CD4-positive, alpha-beta T cell (primary cell): ENCODE measurements around the gene ZNF524. TPM values are rescaled to one million over a fixed set of nuclear protein-coding genes. Genes with fewer than 3 reads are reported as not detected.

ENCODE experiments used
- ATAC-seq: fragments of 200-7000 bp; cut with Tn5 transposase; one replicate; pipeline ENCODE4 v1.10.0; 2022; ENCODE audit warnings: mild to moderate bottlenecking; ENCODE audit not compliant: poor library complexity
- CTCF ChIA-PET: fragments of 350-600 bp; sonication (Branson Sonifier 250); formaldehyde crosslinking; loops from one replicate; lab custom pipeline; 2021; ENCODE audit warnings: antibody characterized with exemption, inconsistent platforms; lab: Charles Lee
- POLR2A ChIA-PET: fragments of 350-600 bp; sonication (Branson Sonifier 250); formaldehyde crosslinking; loops from one replicate; lab custom pipeline; 2021; ENCODE audit warnings: antibody characterized with exemption, inconsistent platforms; lab: Charles Lee
- DNase-seq, 14 experiments: peaks; one replicate each; pipeline ENCODE4 v3.0.0-alpha.2; 2013 to 2020; ENCODE audit warnings: mixed read lengths in 2 of 14
- H3K27ac ChIP-seq, 2 donors: one replicate each; pipeline versions ENCODE4 v1.5.1 to v1.7.0; 2013; ENCODE audit warnings: low read length in 2 of 2, low read depth in 1 of 2, mild to moderate bottlenecking in 1 of 2
- H3K27me3 ChIP-seq, 2 experiments: 1 replicate in 1 of 2; 2 replicates in 1 of 2; pipeline versions ENCODE4 v1.6.1 to v1.7.0; 2013; ENCODE audit warnings: low read length in 2 of 2, control low read depth in 1 of 2, mild to moderate bottlenecking in 1 of 2, moderate library complexity in 1 of 2; ENCODE audit not compliant: insufficient read depth in 2 of 2, control insufficient read depth in 1 of 2
- H3K36me3 ChIP-seq: one replicate; pipeline ENCODE4 v1.6.1; 2013; ENCODE audit warnings: low read length, control low read depth; ENCODE audit not compliant: insufficient read depth
- H3K4me1 ChIP-seq: one replicate; pipeline ENCODE4 v1.6.1; 2013; ENCODE audit warnings: low read length, control low read depth; ENCODE audit not compliant: insufficient read depth
- H3K4me3 ChIP-seq: one replicate; pipeline ENCODE4 v1.5.1; 2013; ENCODE audit warnings: mild to moderate bottlenecking, low read length, moderate library complexity
- H3K9me3 ChIP-seq, 2 experiments: 1 replicate in 1 of 2; 2 replicates in 1 of 2; pipeline versions ENCODE4 v1.6.1 to v1.7.0; 2013; ENCODE audit warnings: low read length in 2 of 2, mild to moderate bottlenecking in 2 of 2, control low read depth in 1 of 2, moderate library complexity in 1 of 2; ENCODE audit not compliant: control insufficient read depth in 1 of 2, insufficient read depth in 1 of 2
- H3K27ac Mint-ChIP-seq: one replicate; pipeline ENCODE4 v1.8.0; 2020; ENCODE audit warnings: mixed read lengths
- H3K27me3 Mint-ChIP-seq: one replicate; pipeline ENCODE4 v1.8.0; 2021; ENCODE audit warnings: mixed read lengths
- H3K36me3 Mint-ChIP-seq: one replicate; pipeline ENCODE4 v1.8.0; 2021; ENCODE audit warnings: low read depth, mixed read lengths
- H3K4me1 Mint-ChIP-seq: one replicate; pipeline ENCODE4 v1.8.0; 2021; ENCODE audit warnings: low read depth, mixed read lengths
- H3K4me3 Mint-ChIP-seq: one replicate; pipeline ENCODE4 v1.8.0; 2020; ENCODE audit warnings: mild to moderate bottlenecking, mixed read lengths
- H3K9me3 Mint-ChIP-seq: one replicate; pipeline ENCODE4 v1.8.0; 2020; ENCODE audit warnings: mixed read lengths
- CTCF ChIP-seq: fragments of 200-600 bp; IDR thresholded peaks from one replicate; pipeline ENCODE4 v1.8.0; 2022; ENCODE audit warnings: antibody characterized with exemption, mild to moderate bottlenecking
- intact Hi-C, 2 experiments: fragments of 100-400 bp; cut with DNase I in 1 of 2; cut with micrococcal nuclease in 1 of 2; formaldehyde crosslinking; loops; one replicate each; pipeline versions ENCODE4 v1.15.1 to v1.9.0; 2023 to 2025; cut with DNase I, micrococcal nuclease
- total RNA-seq, 174 experiments: library from RNA in 2 of 174; stranded (reverse) in 2 of 174; gene quantifications; one replicate each; pipeline ENCODE4 v1.2.3 and lab custom pipeline; 2021 to 2026

The ZNF524 gene
- total RNA-seq, 2 experiments from 2014 or later: 9.6 to 10.3 TPM

- no peaks in the 10 kb centered on the region for H3K27me3 Mint-ChIP-seq
- no peak overlapping the region for H3K27ac Mint-ChIP-seq
- no peak overlapping the region for H3K4me3 ChIP-seq
- ChIA-PET POLR2A (interaction anchor here (1.7 to 1.8 kb wide), 2 partner anchors 11 to 17 kb away, joined by 5 to 8 read pairs; partner anchors contain the start of gene ZNF524), CTCF (interaction anchor here (4.8 kb wide), 1 partner anchor 11 kb away, joined by 28 read pairs; the partner anchor contains the start of gene ZNF865)
- DNase-seq: no peak
- H3K36me3 Mint-ChIP-seq: peaks cover 31% of the 10 kb centered on the region
- H3K27me3 ChIP-seq: no peaks in the 10 kb centered on the region
- no peaks in the 10 kb centered on the region for H3K9me3 ChIP-seq
- intact Hi-C loops: no loop called here
- no peak overlapping the region for H3K4me3 Mint-ChIP-seq
- peaks cover 30% of the 10 kb centered on the region for H3K36me3 ChIP-seq
- peaks cover 16% of the 10 kb centered on the region for H3K4me1 ChIP-seq
- no peak overlapping the region for H3K27ac ChIP-seq
- TF ChIP-seq CTCF: no peak
- H3K9me3 Mint-ChIP-seq: no peaks in the 10 kb centered on the region
- ATAC-seq: no peak
- H3K4me1 Mint-ChIP-seq: peaks cover 23% of the 10 kb centered on the region
These were observed 17.3 kb downstream of the ZNF524 start for GRCh38 chr19:55617426-55617825.

- H3K4me1 Mint-ChIP-seq: peaks cover 21% of the 10 kb centered on the region
- ChIA-PET POLR2A (interaction anchor here (1.7 to 2.6 kb wide), 2 partner anchors 12 kb away, joined by 5 to 16 read pairs; partner anchors contain the start of gene ZNF865), CTCF (interaction anchor here (0.8 to 4.8 kb wide), 2 partner anchors 12 to 13 kb away, joined by 3 to 28 read pairs; partner anchors contain the start of gene ZNF865)
- intact Hi-C loops: no loop called here
- H3K27ac Mint-ChIP-seq: no peak overlapping the region
- no peaks in the 10 kb centered on the region for H3K9me3 Mint-ChIP-seq
- peaks cover 32% of the 10 kb centered on the region for H3K36me3 ChIP-seq
- TF ChIP-seq CTCF: no peak
- H3K4me1 ChIP-seq: peaks cover 18% of the 10 kb centered on the region
- H3K27me3 ChIP-seq: no peaks in the 10 kb centered on the region
- H3K36me3 Mint-ChIP-seq: peaks cover 25% of the 10 kb centered on the region
- no peak overlapping the region for H3K4me3 Mint-ChIP-seq
- no peak overlapping the region for H3K4me3 ChIP-seq
- no peak overlapping the region for H3K27ac ChIP-seq
- DNase-seq (no peak), ATAC-seq (no peak)
- no peaks in the 10 kb centered on the region for H3K9me3 ChIP-seq
- no peaks in the 10 kb centered on the region for H3K27me3 Mint-ChIP-seq
These were observed 18.3 kb downstream of the ZNF524 start for GRCh38 chr19:55618426-55618825.

GRCh38 chr19:55619286-55619685 is 19.2 kb downstream of the ZNF524 start:
- POLR2A ChIA-PET: interaction anchor here (2.6 kb wide), 1 partner anchor 13 kb away, joined by 16 read pairs; the partner anchor contains the start of gene ZNF865
- peaks cover 34% of the 10 kb centered on the region for H3K36me3 Mint-ChIP-seq
- peaks cover 32% of the 10 kb centered on the region for H3K36me3 ChIP-seq
- no peak overlapping the region for H3K4me3 ChIP-seq
- H3K9me3 ChIP-seq: no peaks in the 10 kb centered on the region
- H3K27me3 Mint-ChIP-seq: no peaks in the 10 kb centered on the region
- CTCF ChIA-PET: interaction anchor here (0.8 to 4.8 kb wide), 2 partner anchors 12 to 13 kb away, joined by 3 to 28 read pairs; partner anchors contain the start of gene ZNF865
- H3K9me3 Mint-ChIP-seq: no peaks in the 10 kb centered on the region
- no peak overlapping the region for H3K27ac ChIP-seq
- no peak overlapping the region for H3K4me3 Mint-ChIP-seq
- H3K27ac Mint-ChIP-seq: peak overlapping the region; percentile 61
- TF ChIP-seq CTCF: no peak
- DNase-seq (no peak), ATAC-seq (no peak)
- intact Hi-C loops: no loop called here
- H3K27me3 ChIP-seq: no peaks in the 10 kb centered on the region
- peaks cover 30% of the 10 kb centered on the region for H3K4me1 Mint-ChIP-seq
- H3K4me1 ChIP-seq: peaks cover 24% of the 10 kb centered on the region
